CD4-positive, alpha-beta T cell treated with Interferon alpha-2 for 1 hour (primary cell): ENCODE measurements around the gene OR5B17.
"Not testable (repeated sequence)": the region's sequence is repeated elsewhere in the genome, so short reads cannot be mapped to it uniquely, and the experiment has no call there.

Source experiments
- DNase-seq, 2 donors: peaks; one replicate each; pipeline ENCODE4 v3.0.0-alpha.2; 2020 to 2022

OR5B17 gene

GRCh38 chr11:58358969-58359368, at the start of gene OR5B17:
Gene OR5B17 (minus strand): TSS chr11:58359069. CDS start chr11:58359069, 0 bp downstream.
- DNase-seq: no peak

DNA sequence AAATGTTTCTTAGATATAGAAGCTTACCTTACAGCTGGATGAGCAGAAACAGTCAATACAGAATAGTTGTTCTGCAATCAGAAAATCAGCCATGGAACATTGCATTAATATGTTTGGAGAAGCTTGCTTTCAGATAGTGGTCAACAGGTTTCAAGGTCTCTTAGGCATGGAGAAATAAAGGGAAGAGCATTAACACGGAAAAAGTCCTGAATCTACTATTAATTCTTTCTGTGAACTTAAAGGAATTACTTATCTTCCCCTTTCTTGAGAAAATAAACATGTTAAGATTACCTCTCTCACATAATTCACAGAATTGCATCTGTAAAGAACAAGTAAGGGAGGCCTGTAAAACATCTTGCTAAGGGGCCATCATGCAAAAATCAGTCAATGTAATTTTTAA, 47.9 kb upstream of the OR5B17 start, which contains the start of gene OR5B3:
Gene OR5B3 (minus strand): TSS at position 101 of the 400 bp plus-strand sequence. CDS start 3,465 bp downstream, outside the sequence.
- DNase-seq: no peak

- DNase-seq: not testable (repeated sequence)
Observed at GRCh38 chr11:58399622-58400021, 40.8 kb upstream of the OR5B17 start.

GRCh38 chr11:58395581-58395980, 36.7 kb upstream of the OR5B17 start:
- no peak for DNase-seq

DNA sequence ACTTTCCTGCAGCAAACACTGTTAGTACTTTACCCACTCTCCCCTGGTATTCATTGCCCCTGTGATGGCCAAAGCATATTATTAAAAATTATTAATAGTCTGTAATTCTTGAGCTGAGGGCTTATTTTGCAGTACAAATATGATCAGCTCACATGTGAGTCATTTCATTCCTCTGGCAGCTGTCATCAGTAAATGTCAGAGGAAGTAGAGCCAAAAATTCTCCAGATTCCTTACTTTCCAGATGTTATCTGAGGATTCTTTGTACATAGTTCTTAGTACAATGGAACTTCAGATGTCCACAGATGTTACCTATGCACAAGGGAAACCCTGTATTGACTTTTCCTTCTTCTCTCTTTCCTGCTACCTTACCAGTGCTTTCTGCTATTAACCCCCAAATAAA, 35.3 kb upstream of the OR5B17 start:
- no peak for DNase-seq

- no peak for DNase-seq
Observed at GRCh38 chr11:58392746-58393145, 33.9 kb upstream of the OR5B17 start.

GRCh38 chr11:58391879-58392278, 33.0 kb upstream of the OR5B17 start:
- DNase-seq: no peak

GRCh38 chr11:58390551-58391063, 31.7 kb upstream of the OR5B17 start:
- no peak for DNase-seq

DNA sequence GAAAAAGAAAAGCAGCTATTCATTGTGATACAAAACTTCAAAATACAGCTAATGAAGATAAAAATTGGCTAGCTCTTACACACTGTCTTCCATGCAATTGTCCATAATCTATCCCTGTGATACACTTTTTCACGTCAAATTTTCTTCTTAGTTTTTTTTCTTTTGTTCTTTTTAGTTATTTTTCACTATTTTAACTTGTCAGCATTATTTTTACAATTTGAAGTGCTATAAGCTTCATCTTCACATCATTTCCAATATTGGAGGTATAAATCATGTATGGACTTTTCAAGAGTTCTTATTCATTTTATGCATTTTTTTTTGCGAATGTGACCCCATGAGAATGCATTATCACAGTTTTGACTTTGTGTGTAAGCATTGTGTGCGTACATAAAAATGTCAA, 4.1 kb downstream of the OR5B17 start:
- no peak for DNase-seq

GRCh38 chr11:58345204-58345603, 13.7 kb downstream of the OR5B17 start:
- DNase-seq: no peak

GRCh38 chr11:58334708-58335107, 24.2 kb downstream of the OR5B17 start:
- DNase-seq: no peak

DNA sequence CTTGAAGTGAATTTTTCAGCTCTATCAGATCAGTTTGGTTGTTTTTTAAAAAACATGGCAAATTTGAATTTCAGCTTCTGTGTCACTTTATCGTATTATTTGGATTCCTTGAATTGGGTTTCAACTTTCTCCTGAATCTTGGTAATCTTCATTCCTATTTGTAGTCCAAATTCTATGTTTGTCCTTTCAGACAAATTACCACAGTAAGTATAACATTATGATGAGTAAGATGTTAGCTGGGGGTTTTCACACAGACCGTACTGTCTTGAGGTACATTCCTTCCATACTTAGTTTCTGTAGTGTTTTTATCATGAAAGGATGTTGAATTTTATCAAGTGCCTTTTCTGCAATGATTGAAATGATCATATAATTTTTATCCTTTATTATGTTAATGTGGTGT, 28.0 kb downstream of the OR5B17 start:
- DNase-seq: no peak

- DNase-seq: no peak
Observed at GRCh38 chr11:58318532-58318931, 40.3 kb downstream of the OR5B17 start.

- DNase-seq: no peak
Observed at GRCh38 chr11:58316142-58316541, 42.7 kb downstream of the OR5B17 start.
